Transverse colon (tissue), 4 donors: ENCODE data around the gene PKIB. TPM values are rescaled to one million over a fixed set of nuclear protein-coding genes. Genes with fewer than 3 reads are reported as not detected.

Source experiments
- DNase-seq: peaks from one replicate; pipeline ENCODE4 v3.0.0-alpha.2; 2019
- H3K27ac ChIP-seq, 4 donors: fragments of 200-600 bp; sonication (generic); 2 replicates each; pipeline ENCODE4 v1.5.1; 2016 to 2018; ENCODE audit warnings: inconsistent platforms in 4 of 4
- H3K27me3 ChIP-seq: fragments of 200-600 bp; sonication (generic); 2 replicates; pipeline ENCODE4 v1.5.1; 2017; ENCODE audit warnings: inconsistent platforms
- H3K36me3 ChIP-seq, 4 donors: fragments of 200-600 bp; sonication (generic); 2 replicates each; pipeline ENCODE4 v1.5.1; 2017 to 2019; ENCODE audit warnings: inconsistent platforms in 4 of 4
- H3K4me1 ChIP-seq, 4 donors: fragments of 200-600 bp; sonication (generic); 2 replicates each; pipeline ENCODE4 v1.5.1; 2017 to 2020; ENCODE audit warnings: inconsistent platforms in 4 of 4
- H3K4me3 ChIP-seq, 4 donors: fragments of 200-600 bp; sonication (generic); 1 replicate in 1 of 4; 2 replicates in 3 of 4; pipeline versions ENCODE4 v1.5.1 to v1.6.1; 2017 to 2019; ENCODE audit warnings: inconsistent platforms in 4 of 4
- H3K9me3 ChIP-seq, 2 donors: fragments of 200-600 bp; sonication (generic); 2 replicates each; pipeline ENCODE4 v1.5.1; 2017 to 2019; ENCODE audit warnings: inconsistent platforms in 2 of 2
- EP300 ChIP-seq: sonication (generic); formaldehyde crosslinking; IDR thresholded peaks from one replicate; pipeline ENCODE4 v1.6.1; 2017; ENCODE audit warnings: antibody characterized with exemption, low read depth
- POLR2A ChIP-seq: fragments of 450-650 bp; IDR thresholded peaks from one replicate; pipeline ENCODE4 v1.6.1; 2016; ENCODE audit warnings: antibody characterized with exemption, mild to moderate bottlenecking, moderate library complexity
- POLR2AphosphoS5 ChIP-seq, 3 donors: sonication (generic); formaldehyde crosslinking; IDR thresholded peaks; one replicate each; pipeline ENCODE4 v1.6.1; 2016; ENCODE audit warnings: antibody characterized with exemption in 3 of 3
- WGBS, 2 donors: methylation state at CpG; one replicate each; pipeline ENCODE4 v1.1.5; 2018; ENCODE audit warnings: low coverage in 1 of 2; 5-methylcytosine and 5-hydroxymethylcytosine counted together
- in situ Hi-C, 4 donors: fragments of 200-750 bp; cut with MboI; loops; one replicate each; pipeline versions ENCODE4 v1.15.0 to v1.15.1; 2017; ENCODE audit warnings: low sequenced_read_pairs in 3 of 4, low pct_ligation_motif_present in 1 of 4, low pct_unique_long_range_greater_than_20kb in 1 of 4
- intact Hi-C: fragments of 100-400 bp; cut with DNase I; formaldehyde crosslinking; loops from one replicate; pipeline ENCODE4 v1.15.1; 2023; ENCODE audit warnings: low total_unique reads
- small RNA-seq, 4 donors: library from RNA; depleted of rRNA; stranded (forward); fragments of <200 nt; gene quantifications; one replicate each; pipeline ENCODE3, GENCODE V24; 2016
- total RNA-seq, 4 donors: library from RNA; depleted of rRNA; stranded (reverse); fragments of >200 nt; gene quantifications; one replicate each; pipeline ENCODE4 v1.1.0, GENCODE V29; 2016
- TF ChIP-seq, protein P1 (sequence below), 5 experiments: fragments of 200-600 bp in 3 of 5; fragments of 450-650 bp in 2 of 5; sonication (generic) in 3 of 5; IDR thresholded peaks; 1 replicate in 2 of 5; 2 replicates in 3 of 5; pipeline ENCODE4 v1.5.1; 2016 to 2017; ENCODE audit warnings: antibody characterized with exemption in 5 of 5, inconsistent platforms in 3 of 5, mild to moderate bottlenecking in 2 of 5, moderate library complexity in 1 of 5

Gene PKIB
- total RNA-seq, 4 donors from 2014 or later = 45.2 to 163 (median 96.1) TPM

DNA sequence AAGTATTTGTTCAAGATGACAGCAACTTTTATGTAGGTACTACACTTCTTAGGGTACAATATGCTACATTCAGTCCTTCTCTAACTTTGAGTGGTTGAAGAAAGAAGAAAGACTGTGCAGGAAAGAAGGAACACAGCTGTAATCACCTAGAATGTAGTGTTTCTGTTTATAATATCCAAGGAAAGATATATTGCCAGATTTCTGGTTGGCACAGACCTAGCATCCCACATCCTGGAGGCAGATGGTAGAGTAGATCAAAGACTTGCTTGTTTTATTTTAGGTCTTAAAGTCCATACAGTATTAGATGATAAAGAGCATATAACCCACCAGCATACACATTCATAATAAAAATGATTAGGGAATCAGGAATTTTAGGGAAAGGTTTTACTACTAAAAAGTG is 156.1 kb downstream of the PKIB start:
- Histone ChIP-seq H3K27me3 (no peaks in the 10 kb centered on the region), H3K4me1 (peaks cover 0 to 10% (median 0%) of the 10 kb centered on the region in 4 donors), H3K9me3 (no peaks in the 10 kb centered on the region), H3K36me3 (no peaks in the 10 kb centered on the region), H3K4me3 (no peak overlapping the region), H3K27ac (no peak overlapping the region)
- in situ Hi-C loops (no loop called here), intact Hi-C loops (no loop called here)
- TF ChIP-seq POLR2AphosphoS5 (IDR thresholded peaks at IDR 0.05) (no peak), EP300 (no peak), POLR2A (no peak)
- TF ChIP-seq, protein P1, sequence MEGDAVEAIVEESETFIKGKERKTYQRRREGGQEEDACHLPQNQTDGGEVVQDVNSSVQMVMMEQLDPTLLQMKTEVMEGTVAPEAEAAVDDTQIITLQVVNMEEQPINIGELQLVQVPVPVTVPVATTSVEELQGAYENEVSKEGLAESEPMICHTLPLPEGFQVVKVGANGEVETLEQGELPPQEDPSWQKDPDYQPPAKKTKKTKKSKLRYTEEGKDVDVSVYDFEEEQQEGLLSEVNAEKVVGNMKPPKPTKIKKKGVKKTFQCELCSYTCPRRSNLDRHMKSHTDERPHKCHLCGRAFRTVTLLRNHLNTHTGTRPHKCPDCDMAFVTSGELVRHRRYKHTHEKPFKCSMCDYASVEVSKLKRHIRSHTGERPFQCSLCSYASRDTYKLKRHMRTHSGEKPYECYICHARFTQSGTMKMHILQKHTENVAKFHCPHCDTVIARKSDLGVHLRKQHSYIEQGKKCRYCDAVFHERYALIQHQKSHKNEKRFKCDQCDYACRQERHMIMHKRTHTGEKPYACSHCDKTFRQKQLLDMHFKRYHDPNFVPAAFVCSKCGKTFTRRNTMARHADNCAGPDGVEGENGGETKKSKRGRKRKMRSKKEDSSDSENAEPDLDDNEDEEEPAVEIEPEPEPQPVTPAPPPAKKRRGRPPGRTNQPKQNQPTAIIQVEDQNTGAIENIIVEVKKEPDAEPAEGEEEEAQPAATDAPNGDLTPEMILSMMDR (IDR thresholded peaks at IDR 0.05) = no peak
- no peak for DNase-seq

DNA sequence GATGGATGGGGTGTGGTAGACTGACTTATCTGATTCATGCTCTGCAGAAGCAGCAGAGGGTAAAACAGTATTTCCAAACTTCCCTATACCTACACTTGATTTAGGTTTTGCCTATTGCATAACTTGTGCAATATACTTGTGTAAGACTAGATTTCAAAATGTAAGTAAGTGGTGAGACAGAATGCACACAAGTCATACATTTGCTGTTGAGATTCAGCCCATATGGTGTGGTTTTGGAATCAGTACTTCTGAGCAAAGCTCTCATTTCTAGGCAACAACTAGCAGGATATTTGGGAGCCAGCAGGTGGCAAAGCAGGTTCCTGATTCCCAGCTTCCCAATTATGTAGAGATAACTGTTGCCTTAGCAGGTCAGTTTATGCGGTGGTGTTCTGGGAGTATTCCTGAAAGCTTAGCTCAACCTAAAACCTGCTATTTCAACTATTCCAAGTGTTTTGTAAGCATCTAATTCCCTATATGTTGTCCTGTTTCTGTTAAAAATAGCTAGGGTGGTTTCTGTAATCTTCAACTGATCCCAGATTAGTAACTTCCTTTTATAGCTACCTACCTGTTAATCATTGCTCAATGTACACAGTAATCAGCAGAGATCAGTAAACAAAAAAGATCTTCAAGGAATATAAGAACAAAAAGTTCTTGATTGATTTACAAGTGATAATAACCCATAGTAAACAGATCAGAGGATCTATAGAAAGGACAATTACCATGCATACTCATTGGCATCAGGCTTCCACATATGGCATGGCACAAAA is 160.8 kb downstream of the PKIB start:
- Histone ChIP-seq H3K27ac (peak overlapping the region; percentile 51 to 79 (median 72)), H3K36me3 (no peaks in the 10 kb centered on the region), H3K27me3 (no peaks in the 10 kb centered on the region), H3K9me3 (no peaks in the 10 kb centered on the region), H3K4me1 (peaks cover 0 to 32% (median 11%) of the 10 kb centered on the region in 4 donors), H3K4me3 (no peak overlapping the region)
- in situ Hi-C loops (no loop called here), intact Hi-C loops (no loop called here)
- no peak for DNase-seq
- 50 to 67% methylated on average over 1 of the region's 1 CpG for WGBS, 2 donors
- TF ChIP-seq POLR2AphosphoS5 (IDR thresholded peaks at IDR 0.05) (peak in 2 of 3 donors; percentile 20 to 49), EP300 (no peak), POLR2A (no peak)
- TF ChIP-seq, protein P1 (IDR thresholded peaks at IDR 0.05) = peak in 2 of 5 experiments; percentile 24 to 45

DNA sequence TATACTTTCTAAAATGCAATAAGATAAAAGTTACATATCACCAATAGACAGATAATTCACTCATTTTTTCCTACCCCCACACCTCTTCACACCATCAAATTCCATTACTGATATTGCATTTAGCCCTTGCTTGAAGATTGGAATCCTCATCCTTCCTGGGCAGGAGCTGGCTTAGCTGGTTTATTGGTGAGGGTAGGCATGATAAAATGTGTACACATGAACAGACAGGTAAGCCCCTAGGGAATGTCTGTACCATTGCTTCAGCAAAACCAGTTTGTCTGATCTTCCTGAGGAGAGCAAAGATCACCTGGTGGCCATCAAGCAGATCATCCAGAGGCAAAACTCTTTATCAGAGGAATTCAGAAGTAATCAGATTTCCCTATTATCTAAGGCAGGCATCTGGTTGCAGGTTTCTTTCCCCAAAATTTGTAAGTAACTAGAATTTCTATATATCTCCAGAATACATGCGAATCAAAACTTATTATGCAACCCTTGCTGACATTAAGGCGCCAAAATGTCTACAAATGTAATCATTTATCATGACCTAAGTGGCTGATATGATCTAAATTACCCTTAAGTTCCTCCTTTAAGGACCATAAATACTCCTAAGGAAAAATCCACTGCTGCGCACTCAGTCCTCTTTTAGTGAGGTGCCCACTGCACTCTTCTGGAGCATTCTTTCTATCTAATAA is 162.7 kb downstream of the PKIB start:
- TF ChIP-seq, protein P1 (IDR thresholded peaks at IDR 0.05) = peak in 1 of 5 experiments; percentile 11
- TF ChIP-seq POLR2A = no peak
- H3K9me3 ChIP-seq = no peaks in the 10 kb centered on the region
- no peaks in the 10 kb centered on the region for H3K36me3 ChIP-seq
- intact Hi-C loops = no loop called here
- no peak overlapping the region for H3K4me3 ChIP-seq
- no peak overlapping the region for H3K27ac ChIP-seq
- in situ Hi-C loops = no loop called here
- DNase-seq = no peak
- H3K4me1 ChIP-seq = peaks cover 0 to 32% (median 11%) of the 10 kb centered on the region in 4 donors
- WGBS, 2 donors = 55 to 75% methylated on average over 3 of the region's 3 CpGs
- no peaks in the 10 kb centered on the region for H3K27me3 ChIP-seq

Small RNAs within 50 kb of the gene (small RNA-seq; reads per million reads assigned to genes)
- gene RN7SL564P = 0 to 0.55 (median 0) reads per million in 4 donors

Other genes with a start within 250 kb of the PKIB start
- 10 to 100 TPM in 2 of 4 donors, 1 to 10 TPM in 2; 6.0 to 20.5 (median 9.9) TPM for gene HSF2, start 210.8 kb upstream of the PKIB start, total RNA-seq
- 100 to 1,000 TPM in 2 of 4 donors, 10 to 100 TPM in 2; 32.6 to 138 (median 87.0) TPM for gene SERINC1, start 138.6 kb upstream of the PKIB start, total RNA-seq
- gene FABP7, start 169.3 kb downstream of the PKIB start, total RNA-seq = under 1 TPM in 2 of 4 donors, not detected in 2; 0.48 to 0.55 TPM
- gene SMPDL3A, start 178.9 kb downstream of the PKIB start, total RNA-seq = 100 to 1,000 TPM in 3 of 4 donors, 10 to 100 TPM in 1; 10.1 to 353 (median 172) TPM